ENCODE measurements around the gene EHD3.
A peak's percentile ranks its signal among the peaks of the same experiment; 100 is the strongest.

The EHD3 gene

GRCh38 chr2:31213601-31214443 is 20.1 kb upstream of the EHD3 start:
- DNase-seq, result no peak

GRCh38 chr2:31214444-31214915 is 19.5 kb upstream of the EHD3 start:
- no peak for DNase-seq

GRCh38 chr2:31216734-31217133 is 17.2 kb upstream of the EHD3 start:
- no peak for DNase-seq

GRCh38 chr2:31217465-31218200 is 16.3 kb upstream of the EHD3 start, which contains the start of gene CAPN14:
CAPN14 (minus strand) TSS chr2:31217515; CDS start chr2:31205447, 12,068 bp downstream.
- no peak for DNase-seq

GRCh38 chr2:31219131-31219969 is 14.6 kb upstream of the EHD3 start:
- DNase-seq, result no peak

- no peak for DNase-seq
These were observed 12.4 kb upstream of the EHD3 start for GRCh38 chr2:31221544-31221943.

- DNase-seq, result no peak
These were observed 11.9 kb upstream of the EHD3 start for GRCh38 chr2:31222071-31222470.

GRCh38 chr2:31223026-31223425 is 10.9 kb upstream of the EHD3 start:
- DNase-seq, result no peak

GRCh38 chr2:31223749-31224148 is 10.2 kb upstream of the EHD3 start:
- DNase-seq, result no peak

- no peak for DNase-seq
These were observed 7.7 kb upstream of the EHD3 start for GRCh38 chr2:31226266-31226665.

- no peak for DNase-seq
These were observed 6.8 kb upstream of the EHD3 start for GRCh38 chr2:31227110-31227509.

GRCh38 chr2:31227711-31228125 is 6.2 kb upstream of the EHD3 start:
- DNase-seq, result no peak

- no peak for DNase-seq
These were observed 5.2 kb upstream of the EHD3 start for GRCh38 chr2:31228717-31229116.

- no peak for DNase-seq
These were observed 3.2 kb upstream of the EHD3 start for GRCh38 chr2:31230751-31231150.

GRCh38 chr2:31231571-31232302 is 2.2 kb upstream of the EHD3 start:
- no peak for DNase-seq

- DNase-seq, result no peak
These were observed 1.4 kb upstream of the EHD3 start for GRCh38 chr2:31232586-31232985.

- DNase-seq, result no peak
These were observed 721 bp upstream of the EHD3 start for GRCh38 chr2:31233231-31233630.

GRCh38 chr2:31234683-31235503 is 941 bp downstream of the EHD3 start:
- no peak for DNase-seq

- DNase-seq, result peak; percentile 6
These were observed 1.6 kb downstream of the EHD3 start for GRCh38 chr2:31235504-31235902.

GRCh38 chr2:31236433-31237205 is 2.7 kb downstream of the EHD3 start:
- DNase-seq, result no peak
